Measurements from ENCODE around the gene ANKS6.
A peak's percentile ranks its signal among the peaks of the same experiment; 100 is the strongest.

The ANKS6 gene

GRCh38 chr9:98791608-98792490 is 4.5 kb downstream of the ANKS6 start:
- H3K9me3 ChIP-seq (ENCODE audit: control insufficient read depth, insufficient read depth, low read length) = no peaks in the 10 kb centered on the region
- peaks cover 31% of the 10 kb centered on the region for H3K36me3 ChIP-seq (ENCODE audit: control insufficient read depth, insufficient read depth, low read length)
- peak overlapping the region; percentile 83 for H3K27ac ChIP-seq (ENCODE audit: low read depth, low read length)
- no peak overlapping the region for H3K9ac ChIP-seq (ENCODE audit: low read depth, low read length)
- H3K4me3 ChIP-seq (ENCODE audit: low read depth, low read length) = no peak overlapping the region
- peaks cover 19% of the 10 kb centered on the region for H3K4me1 ChIP-seq (ENCODE audit: control insufficient read depth, insufficient read depth, low read length)
- H3K27me3 ChIP-seq (ENCODE audit: control insufficient read depth, insufficient read depth, low read length) = no peaks in the 10 kb centered on the region

DNA sequence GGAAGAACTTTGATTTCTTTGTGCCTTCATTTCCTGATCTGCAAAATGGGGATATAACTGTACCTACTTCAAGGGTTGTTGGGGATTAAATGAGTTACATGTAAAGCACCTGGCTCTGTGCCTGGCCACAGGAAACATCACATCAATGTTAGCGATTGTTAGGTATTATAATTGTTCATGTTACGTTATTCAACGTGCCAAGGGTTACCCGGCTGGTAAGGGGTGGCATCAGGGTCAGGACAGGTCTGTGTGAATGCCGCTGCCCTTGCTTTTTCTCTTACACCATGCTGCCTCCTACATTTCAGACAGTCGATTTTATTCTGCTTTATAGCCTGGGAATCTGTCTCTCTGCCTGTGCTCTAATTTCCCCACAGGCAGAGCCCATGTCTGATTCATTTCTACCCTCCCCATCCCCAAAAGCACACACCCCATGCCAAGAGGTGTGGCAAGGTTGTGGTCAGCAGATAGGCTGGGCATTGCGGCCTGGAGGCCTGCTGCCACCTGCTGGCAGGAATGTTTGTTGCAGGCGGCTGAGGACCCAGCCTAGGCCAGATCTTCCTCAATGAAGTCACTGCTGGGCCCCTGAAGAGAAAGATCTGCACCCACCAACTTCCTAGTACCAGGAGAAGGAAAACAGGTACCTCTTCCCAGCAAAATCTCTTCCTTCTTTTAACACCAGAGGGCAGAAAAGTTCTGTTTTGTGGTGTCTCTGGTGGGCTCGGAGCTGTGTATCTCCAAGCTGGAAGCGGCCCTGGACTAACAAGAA is 5.3 kb downstream of the ANKS6 start:
- no peaks in the 10 kb centered on the region for H3K27me3 ChIP-seq (ENCODE audit: control insufficient read depth, insufficient read depth, low read length)
- H3K36me3 ChIP-seq (ENCODE audit: control insufficient read depth, insufficient read depth, low read length) = peaks cover 31% of the 10 kb centered on the region
- no peak overlapping the region for H3K9ac ChIP-seq (ENCODE audit: low read depth, low read length)
- no peak overlapping the region for H3K4me3 ChIP-seq (ENCODE audit: low read depth, low read length)
- peaks cover 15% of the 10 kb centered on the region for H3K4me1 ChIP-seq (ENCODE audit: control insufficient read depth, insufficient read depth, low read length)
- H3K27ac ChIP-seq (ENCODE audit: low read depth, low read length) = peak overlapping the region; percentile 83
- no peaks in the 10 kb centered on the region for H3K9me3 ChIP-seq (ENCODE audit: control insufficient read depth, insufficient read depth, low read length)

DNA sequence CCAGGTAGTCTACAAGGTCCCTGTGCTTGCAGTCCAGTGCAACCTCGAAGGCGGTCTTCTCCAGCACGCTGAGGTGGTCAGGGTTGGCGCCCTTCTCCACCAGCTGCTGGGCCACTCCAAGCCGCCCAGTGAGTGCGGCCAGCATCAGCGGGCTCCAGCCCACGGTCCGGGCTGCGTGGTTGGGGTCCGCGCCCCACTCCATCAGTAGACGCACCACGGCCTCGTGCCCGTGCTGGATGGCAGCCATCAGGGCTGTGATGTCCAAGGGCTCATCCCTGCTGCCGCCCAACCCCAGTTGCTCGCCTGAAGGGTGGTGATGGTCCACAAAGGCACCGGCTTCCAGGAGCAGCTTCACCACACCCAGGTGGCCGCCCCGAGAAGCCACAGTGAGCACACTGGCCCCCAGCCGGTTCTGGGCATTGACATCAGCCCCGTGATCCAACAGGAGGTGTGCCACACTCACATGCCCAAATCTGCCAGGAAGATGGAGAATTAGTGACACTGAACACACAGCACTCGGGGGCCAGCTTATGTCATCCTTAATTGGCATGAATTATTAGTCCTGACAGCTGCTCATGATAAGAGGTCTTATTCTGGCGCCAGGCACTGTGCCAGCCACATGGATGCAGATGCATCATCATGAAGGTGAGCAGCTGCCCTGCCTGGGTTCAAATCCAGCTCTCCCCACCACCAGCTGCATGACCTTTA is 6.1 kb downstream of the ANKS6 start:
- H3K27me3 ChIP-seq (ENCODE audit: control insufficient read depth, insufficient read depth, low read length) = no peaks in the 10 kb centered on the region

GRCh38 chr9:98789483-98790133 is 6.7 kb downstream of the ANKS6 start:
- no peaks in the 10 kb centered on the region for H3K27me3 ChIP-seq (ENCODE audit: control insufficient read depth, insufficient read depth, low read length)
- no peaks in the 10 kb centered on the region for H3K9me3 ChIP-seq (ENCODE audit: control insufficient read depth, insufficient read depth, low read length)
- no peak overlapping the region for H3K27ac ChIP-seq (ENCODE audit: low read depth, low read length)
- no peak overlapping the region for H3K4me3 ChIP-seq (ENCODE audit: low read depth, low read length)
- no peak overlapping the region for H3K9ac ChIP-seq (ENCODE audit: low read depth, low read length)
- peaks cover 12% of the 10 kb centered on the region for H3K4me1 ChIP-seq (ENCODE audit: control insufficient read depth, insufficient read depth, low read length)
- H3K36me3 ChIP-seq (ENCODE audit: control insufficient read depth, insufficient read depth, low read length) = peaks cover 35% of the 10 kb centered on the region

More for the DNA sequence above, 6.1 kb downstream of the ANKS6 start:
- Histone ChIP-seq H3K4me1 (ENCODE audit: control insufficient read depth, insufficient read depth, low read length) (peaks cover 15% of the 10 kb centered on the region), H3K9ac (ENCODE audit: low read depth, low read length) (no peak overlapping the region), H3K4me3 (ENCODE audit: low read depth, low read length) (no peak overlapping the region), H3K36me3 (ENCODE audit: control insufficient read depth, insufficient read depth, low read length) (peaks cover 34% of the 10 kb centered on the region), H3K9me3 (ENCODE audit: control insufficient read depth, insufficient read depth, low read length) (no peaks in the 10 kb centered on the region), H3K27ac (ENCODE audit: low read depth, low read length) (no peak overlapping the region)

DNA sequence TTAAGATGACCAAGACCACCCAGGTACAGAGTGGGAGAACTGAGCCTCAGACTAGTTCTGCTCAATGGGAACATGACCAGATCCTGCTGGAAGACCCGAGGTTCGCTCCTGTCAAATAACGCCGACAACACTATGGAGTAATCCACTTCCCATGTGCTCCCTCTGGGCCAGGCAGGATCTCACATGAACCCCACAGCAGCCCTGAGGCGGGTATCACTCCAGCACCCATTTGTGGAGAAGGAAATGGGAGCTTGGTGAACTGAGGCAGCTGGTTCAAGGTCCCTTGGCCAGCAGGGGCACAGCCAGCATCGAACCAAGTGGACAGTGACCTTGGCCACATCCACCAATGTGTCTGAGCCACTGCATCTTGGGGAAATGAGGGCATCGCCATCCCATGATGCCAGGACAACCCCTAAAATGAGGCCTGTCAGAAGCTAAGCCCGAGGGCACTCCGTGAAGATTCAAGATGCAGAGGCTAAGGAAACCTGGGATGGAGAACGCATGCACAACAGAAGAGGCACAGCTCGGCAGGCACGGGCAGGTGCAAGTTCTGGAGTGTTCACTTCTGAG is 8.5 kb downstream of the ANKS6 start:
- H3K9ac ChIP-seq (ENCODE audit: low read depth, low read length) = no peak overlapping the region
- H3K27me3 ChIP-seq (ENCODE audit: control insufficient read depth, insufficient read depth, low read length) = no peaks in the 10 kb centered on the region
- H3K9me3 ChIP-seq (ENCODE audit: control insufficient read depth, insufficient read depth, low read length) = no peaks in the 10 kb centered on the region
- H3K4me3 ChIP-seq (ENCODE audit: low read depth, low read length) = no peak overlapping the region
- H3K4me1 ChIP-seq (ENCODE audit: control insufficient read depth, insufficient read depth, low read length) = peaks cover 12% of the 10 kb centered on the region
- peaks cover 49% of the 10 kb centered on the region for H3K36me3 ChIP-seq (ENCODE audit: control insufficient read depth, insufficient read depth, low read length)
- H3K27ac ChIP-seq (ENCODE audit: low read depth, low read length) = no peak overlapping the region

GRCh38 chr9:98786750-98787510 is 9.4 kb downstream of the ANKS6 start:
- no peaks in the 10 kb centered on the region for H3K9me3 ChIP-seq (ENCODE audit: control insufficient read depth, insufficient read depth, low read length)
- no peak overlapping the region for H3K9ac ChIP-seq (ENCODE audit: low read depth, low read length)
- H3K36me3 ChIP-seq (ENCODE audit: control insufficient read depth, insufficient read depth, low read length) = peaks cover 58% of the 10 kb centered on the region
- no peak overlapping the region for H3K4me3 ChIP-seq (ENCODE audit: low read depth, low read length)
- no peaks in the 10 kb centered on the region for H3K27me3 ChIP-seq (ENCODE audit: control insufficient read depth, insufficient read depth, low read length)
- no peak overlapping the region for H3K27ac ChIP-seq (ENCODE audit: low read depth, low read length)
- H3K4me1 ChIP-seq (ENCODE audit: control insufficient read depth, insufficient read depth, low read length) = peaks cover 10% of the 10 kb centered on the region

GRCh38 chr9:98784831-98785806 is 11.2 kb downstream of the ANKS6 start:
- peaks cover 68% of the 10 kb centered on the region for H3K36me3 ChIP-seq (ENCODE audit: control insufficient read depth, insufficient read depth, low read length)
- no peak overlapping the region for H3K27ac ChIP-seq (ENCODE audit: low read depth, low read length)

DNA sequence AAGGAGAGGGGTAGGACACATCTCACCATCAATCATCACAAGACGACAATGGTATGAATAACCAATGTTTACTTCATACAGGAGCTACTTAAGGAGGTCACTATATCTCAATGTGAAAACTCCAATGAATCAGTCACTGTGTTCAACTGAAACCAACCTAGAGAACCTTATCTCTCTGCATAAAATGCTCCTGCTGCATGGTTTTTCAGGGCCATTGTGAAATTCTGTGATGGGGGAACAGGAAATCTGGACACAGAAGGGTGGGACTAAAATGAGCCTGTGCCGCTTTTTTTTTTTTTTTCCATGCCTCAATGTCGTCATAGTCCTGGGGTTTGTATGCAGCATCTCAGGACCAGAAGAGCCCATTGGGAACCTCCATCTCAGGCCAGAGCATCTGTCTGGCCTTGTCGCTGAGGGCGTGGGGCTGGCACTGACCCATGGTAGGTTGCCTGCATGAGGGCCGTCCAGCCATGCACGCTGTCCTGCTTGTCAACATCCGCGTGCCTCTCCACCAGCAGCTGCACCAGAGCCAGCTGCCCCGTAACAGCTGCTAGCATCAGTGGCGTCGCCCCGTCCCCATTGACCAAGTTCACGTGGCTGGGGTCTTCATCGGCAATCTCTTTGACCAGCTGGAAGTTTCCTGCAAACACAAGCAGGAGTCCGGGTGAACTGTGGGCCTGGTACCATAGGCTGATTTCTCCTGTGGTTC is 12.7 kb downstream of the ANKS6 start:
- no peaks in the 10 kb centered on the region for H3K27me3 ChIP-seq (ENCODE audit: control insufficient read depth, insufficient read depth, low read length)
- H3K4me3 ChIP-seq (ENCODE audit: low read depth, low read length) = no peak overlapping the region
- H3K9ac ChIP-seq (ENCODE audit: low read depth, low read length) = no peak overlapping the region
- no peak overlapping the region for H3K27ac ChIP-seq (ENCODE audit: low read depth, low read length)
- H3K36me3 ChIP-seq (ENCODE audit: control insufficient read depth, insufficient read depth, low read length) = peaks cover 60% of the 10 kb centered on the region
- H3K4me1 ChIP-seq (ENCODE audit: control insufficient read depth, insufficient read depth, low read length) = no peaks in the 10 kb centered on the region
- no peaks in the 10 kb centered on the region for H3K9me3 ChIP-seq (ENCODE audit: control insufficient read depth, insufficient read depth, low read length)

More at GRCh38 chr9:98784831-98785806, 11.2 kb downstream of the ANKS6 start:
- Histone ChIP-seq H3K4me3 (ENCODE audit: low read depth, low read length) (no peak overlapping the region), H3K9me3 (ENCODE audit: control insufficient read depth, insufficient read depth, low read length) (no peaks in the 10 kb centered on the region), H3K27me3 (ENCODE audit: control insufficient read depth, insufficient read depth, low read length) (no peaks in the 10 kb centered on the region), H3K9ac (ENCODE audit: low read depth, low read length) (no peak overlapping the region), H3K4me1 (ENCODE audit: control insufficient read depth, insufficient read depth, low read length) (no peaks in the 10 kb centered on the region)
